IPS-NIHi7 (cell line): ENCODE measurements around the gene ERICH6.
"Not testable (repeated sequence)": the region's sequence is repeated elsewhere in the genome, so short reads cannot be mapped to it uniquely, and the experiment has no call there.

Source experiments
- DNase-seq: peaks from one replicate; pipeline ENCODE4 v3.0.0; 2012; ENCODE audit warnings: mixed read lengths; ENCODE audit errors: extremely low spot score

ERICH6 gene

DNA sequence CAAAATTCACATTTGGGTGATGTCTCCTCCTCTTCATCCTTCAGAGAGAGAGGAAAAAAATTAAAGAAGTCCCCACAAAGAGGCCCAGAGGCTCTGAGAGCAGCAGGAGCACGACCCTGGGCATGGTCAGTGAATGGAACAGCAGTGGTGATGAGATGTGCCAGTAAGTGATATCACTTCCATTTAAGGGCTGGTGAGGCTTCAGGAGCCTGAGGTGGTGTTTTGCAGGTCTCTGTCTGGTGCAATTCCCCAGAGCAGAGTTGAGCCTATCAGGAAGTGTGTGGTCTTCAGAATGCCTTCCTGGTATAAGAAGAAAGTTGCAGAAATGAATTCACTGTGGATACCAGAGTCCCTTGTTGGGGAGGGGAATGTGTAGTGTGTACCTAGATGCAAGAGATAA lies 21.4 kb downstream of the ERICH6 start:
- DNase-seq: no peak

DNA sequence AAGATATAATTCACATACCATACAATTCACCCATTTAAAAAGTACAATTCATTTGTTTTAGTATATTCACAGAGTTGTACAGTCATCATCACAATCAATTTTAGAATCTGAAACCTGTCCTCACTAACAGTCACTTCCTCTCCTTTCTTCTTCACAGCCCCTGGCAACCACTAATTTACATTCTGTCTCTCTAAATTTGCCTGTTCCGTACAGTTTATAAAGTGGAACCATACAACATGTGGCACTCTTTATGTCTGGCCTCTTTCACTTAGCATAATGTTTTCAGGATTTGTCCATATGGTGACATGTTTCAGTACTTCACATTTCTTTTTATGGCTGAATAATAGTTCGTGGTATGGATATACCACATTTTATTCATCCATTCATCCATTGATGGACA lies 22.7 kb downstream of the ERICH6 start:
- no peak for DNase-seq

DNA sequence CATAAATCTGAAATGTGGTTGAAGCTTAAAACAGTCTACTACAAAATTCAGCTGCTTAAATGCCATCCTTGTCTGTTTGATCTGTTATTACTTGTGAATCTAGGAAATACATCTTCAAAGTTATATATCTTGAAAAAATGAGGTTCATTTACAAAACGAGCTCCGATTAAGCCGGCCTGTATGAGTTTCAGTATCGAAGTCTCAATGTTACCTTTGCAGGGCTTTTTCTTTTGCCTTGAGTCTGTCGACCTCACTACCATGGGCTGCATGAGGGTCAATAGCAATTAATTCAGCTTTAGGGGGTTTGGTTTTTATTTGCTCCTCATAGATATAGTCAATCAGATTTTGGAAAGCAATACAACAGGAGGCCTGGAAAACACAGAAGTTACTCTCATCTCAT lies 23.2 kb downstream of the ERICH6 start:
- DNase-seq: no peak

DNA sequence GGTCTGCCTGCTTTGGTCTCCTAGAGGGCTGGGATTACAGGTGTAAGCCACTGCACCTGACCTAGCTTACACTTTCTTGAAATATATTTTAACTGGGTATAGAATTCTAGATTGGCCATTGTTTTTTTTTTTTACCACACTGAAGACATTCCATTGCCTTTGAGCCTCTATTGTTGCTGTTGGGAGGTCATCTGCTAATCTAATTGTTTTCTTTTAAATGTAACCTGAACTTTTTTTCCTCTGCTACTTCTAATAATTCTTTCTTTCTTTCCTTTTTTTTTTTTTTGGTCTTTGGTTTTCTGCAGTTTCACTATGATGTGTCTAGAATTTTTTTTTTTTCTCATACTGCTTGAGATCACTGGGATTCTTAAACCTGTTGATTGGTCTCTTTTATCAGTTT lies 28.1 kb downstream of the ERICH6 start:
- DNase-seq: no peak

DNA sequence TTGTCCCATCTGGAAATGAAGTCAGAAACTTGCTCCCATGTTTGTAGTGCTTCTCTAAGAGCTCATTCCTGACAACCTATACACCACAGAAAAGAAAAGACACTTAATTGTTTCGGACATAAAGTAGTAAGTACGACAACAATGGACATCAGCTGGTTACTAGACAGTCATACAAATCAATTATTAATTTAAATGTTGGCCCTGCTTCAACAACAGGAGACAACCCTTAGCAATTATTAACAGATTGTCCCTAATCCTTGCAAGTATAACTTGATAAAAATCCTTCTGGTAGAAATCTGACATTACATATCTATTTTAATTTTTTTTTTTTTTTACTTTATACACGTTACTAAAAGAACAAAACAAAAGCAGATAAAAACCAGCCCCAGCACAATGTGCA lies 29.8 kb downstream of the ERICH6 start:
- no peak for DNase-seq

DNA sequence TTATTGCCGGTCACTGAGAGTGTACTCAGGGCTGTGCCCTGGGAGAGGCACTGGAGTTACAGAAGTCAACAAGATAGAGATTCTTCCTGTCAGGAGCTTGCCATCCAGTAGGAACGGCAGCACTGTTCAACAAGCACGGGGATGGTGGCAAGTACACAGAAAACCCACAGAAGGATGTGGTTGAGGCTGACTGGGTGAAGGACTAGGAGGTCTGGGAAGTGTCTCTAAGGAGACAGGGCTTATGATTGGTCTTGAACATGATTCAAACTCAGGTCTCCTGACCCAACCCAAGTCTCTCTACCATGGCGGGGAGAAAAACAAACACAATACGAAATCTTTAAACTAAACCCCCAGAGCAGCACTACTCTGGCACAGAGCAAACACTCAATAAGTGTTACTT lies 37.6 kb downstream of the ERICH6 start:
- no peak for DNase-seq

DNA sequence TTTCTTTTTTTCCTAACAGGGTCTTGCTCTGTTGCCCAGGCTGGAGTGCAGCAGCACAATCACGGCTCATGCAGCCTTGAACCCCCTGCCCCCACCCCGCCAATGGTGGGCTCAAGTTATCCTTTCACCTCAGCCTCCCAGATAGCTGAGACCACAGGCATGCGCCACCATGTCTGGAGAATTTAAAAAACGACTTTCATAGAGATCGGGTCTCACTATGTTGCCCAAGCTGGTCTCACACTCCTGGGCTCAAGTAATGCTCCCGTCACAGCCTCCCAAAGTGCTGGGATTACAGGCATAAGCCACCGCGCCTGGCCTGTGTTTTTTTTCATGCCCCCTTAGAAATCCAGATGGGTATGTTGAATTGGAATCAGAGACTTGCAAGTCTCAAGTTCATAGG lies 40.3 kb downstream of the ERICH6 start:
- DNase-seq: no peak

DNA sequence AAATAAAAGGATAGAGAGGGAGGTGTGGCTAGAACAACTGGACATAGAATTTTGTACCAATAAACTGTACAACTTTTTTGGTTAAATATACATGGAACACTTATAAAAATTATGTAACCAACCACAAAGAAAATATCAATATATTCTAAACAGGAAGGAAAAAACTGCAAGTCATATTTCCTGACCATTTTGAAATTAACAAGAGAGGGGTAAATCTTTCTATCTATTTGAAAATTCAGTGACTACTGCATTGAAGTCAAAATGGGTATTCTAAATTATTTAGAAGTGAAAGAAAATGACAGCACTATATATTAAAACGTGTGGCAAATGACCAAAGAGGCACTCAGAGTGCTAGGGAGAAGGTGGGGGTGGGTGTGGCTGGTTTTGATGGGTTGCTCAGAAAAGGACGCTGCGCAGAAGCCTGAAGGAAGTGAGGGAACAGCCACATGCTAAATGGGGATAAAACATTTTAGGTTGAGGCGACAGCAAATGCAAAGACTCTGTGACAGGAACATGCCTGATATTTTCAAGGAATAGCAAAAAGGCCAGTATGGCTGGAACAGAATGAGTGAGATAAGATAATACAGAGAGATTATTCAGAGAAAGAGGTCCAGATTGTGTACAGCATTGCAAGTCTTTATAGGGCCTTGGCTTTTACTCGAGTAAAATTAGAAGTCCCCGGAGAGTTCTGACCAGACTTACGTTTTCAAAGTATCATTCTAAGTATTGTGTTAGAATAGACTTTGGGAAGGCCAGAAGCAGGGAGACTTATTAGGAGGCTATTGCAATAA lies 41.1 kb downstream of the ERICH6 start:
- DNase-seq: no peak

DNA sequence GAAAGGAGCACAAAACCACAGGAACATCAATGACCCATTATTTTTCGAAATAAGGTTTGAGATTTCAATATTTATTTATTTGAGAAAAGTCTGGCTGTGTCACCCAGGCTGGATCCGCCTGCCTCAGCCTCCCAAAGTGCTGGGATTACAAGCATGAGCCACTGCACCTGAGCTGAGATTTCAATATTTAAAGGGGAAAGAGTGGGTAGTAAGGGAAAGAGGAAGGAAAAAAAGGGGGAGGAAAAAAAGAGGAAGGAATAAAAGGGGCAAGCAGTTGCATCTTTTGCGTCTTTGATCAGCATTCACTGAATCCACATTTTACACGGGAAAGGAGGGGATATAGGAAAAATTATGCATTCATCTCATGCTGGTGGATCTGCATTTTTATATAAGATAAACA lies 47.4 kb downstream of the ERICH6 start:
- DNase-seq: no peak

DNA sequence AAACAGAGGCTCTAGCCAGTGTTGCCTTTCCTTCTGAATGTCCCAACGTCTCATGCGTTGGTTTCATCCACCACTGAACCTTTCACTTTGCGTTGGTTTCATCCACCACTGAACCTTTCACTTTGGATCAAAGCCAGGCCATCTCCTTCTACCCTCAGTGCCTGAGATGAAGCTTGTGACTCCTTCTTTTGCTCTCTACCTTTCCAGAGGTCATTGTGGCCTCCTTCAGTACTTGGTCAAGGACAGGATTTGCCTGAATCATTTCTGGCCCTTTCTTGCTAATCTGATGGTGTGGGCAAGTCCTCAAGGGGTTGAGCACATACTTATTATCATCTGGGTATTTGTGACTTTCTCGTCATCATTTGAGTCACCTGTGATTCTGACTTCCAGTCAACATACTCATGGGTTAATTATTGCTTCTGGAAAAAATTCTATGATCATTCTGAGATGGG lies 50.6 kb downstream of the ERICH6 start:
- DNase-seq: no peak

DNA sequence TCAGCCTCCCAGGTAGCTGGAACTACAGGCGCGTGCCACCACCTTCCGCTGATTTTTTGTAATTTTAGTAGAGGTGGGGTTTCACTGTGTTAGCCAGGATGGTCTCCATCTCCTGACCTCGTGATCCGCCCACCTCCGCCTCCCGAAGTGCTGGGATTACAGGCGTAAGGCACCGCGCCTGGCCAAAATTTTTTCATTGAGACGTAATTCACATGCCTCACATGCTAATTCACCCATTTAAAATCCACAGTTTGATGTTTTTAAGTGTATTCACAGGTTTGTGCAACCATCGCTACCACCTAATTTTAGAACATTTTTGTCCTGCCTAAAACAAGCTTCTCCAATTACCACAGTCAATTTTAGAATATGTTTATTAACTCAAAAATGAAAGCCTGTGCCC lies 63.5 kb downstream of the ERICH6 start:
- no peak for DNase-seq

DNA sequence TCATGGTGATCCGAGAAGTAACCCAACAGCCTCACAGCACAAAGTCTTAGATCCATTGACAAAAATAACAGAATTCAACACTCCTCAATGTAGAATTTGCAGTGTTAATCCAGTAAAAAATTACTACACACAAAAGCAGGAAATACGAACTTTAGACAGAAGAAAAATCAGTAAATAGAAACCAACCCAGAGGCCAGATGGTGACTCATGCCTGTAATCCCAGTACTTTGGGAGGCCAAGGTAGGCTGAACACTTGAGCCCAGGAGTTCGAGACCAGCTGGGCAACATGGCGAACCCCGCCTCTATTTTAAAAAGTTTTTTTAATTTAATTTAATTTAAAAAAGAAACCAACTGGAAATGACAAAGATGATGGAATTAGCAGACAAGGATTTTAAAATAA lies 64.5 kb downstream of the ERICH6 start:
- DNase-seq: no peak

DNA sequence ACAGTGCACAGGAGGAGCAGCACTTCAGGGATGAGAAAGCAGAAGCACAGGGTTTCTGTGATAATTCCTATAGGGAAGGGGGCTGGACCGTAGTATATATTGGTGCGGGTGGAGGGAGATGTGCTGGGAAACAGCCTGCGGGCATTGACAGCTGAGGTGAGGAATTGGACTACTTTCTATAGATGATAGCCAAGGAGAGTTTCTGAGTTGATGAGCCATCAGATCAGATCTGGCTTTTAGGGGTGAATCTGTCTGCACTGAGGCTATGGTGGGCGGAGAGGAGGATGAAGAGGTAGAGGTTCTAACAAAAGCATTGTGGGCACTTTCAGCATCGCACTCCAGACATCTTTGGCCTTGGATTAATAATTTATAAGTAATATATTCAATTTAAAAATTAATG lies 67.5 kb downstream of the ERICH6 start:
- DNase-seq: no peak

DNA sequence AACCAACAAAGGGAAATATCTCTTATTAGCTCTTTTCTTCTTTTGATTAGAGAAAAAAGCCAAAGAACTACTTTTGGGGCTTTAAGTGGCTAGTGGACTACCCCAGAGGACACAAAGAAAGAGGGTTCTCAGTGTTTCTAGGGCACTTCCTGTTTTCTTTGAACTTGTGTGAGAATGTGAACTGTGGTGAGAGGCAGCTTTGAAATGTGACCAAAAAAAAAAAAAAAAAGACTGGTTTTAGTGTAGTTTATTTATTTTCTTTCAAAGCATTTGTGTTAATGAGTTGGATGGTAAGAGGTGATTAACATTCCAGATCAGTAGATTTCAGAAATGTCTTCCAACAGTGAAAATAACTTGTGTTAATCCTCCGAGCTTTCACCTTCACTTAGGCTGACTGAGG lies 68.2 kb downstream of the ERICH6 start:
- no peak for DNase-seq

DNA sequence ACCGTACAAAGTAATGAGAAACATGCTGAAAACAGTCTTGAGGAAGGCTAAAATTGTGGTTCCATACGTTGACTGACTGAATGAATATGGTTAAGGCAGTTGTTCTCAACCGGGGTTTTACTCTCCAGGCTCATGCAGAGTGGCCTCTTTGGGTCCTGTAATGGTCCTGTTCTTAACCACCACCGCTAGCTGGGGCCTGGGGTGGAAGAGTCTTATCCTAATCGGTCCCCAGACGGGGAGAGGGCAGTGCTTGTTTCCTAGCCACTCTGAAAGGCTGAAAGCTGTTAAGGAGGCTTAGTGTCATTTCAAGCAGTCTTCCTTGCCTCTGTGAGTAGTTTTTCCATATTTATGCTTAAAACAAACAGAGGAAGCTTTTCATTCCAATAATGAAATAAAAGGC lies 68.6 kb downstream of the ERICH6 start:
- peak; percentile 16 for DNase-seq

DNA sequence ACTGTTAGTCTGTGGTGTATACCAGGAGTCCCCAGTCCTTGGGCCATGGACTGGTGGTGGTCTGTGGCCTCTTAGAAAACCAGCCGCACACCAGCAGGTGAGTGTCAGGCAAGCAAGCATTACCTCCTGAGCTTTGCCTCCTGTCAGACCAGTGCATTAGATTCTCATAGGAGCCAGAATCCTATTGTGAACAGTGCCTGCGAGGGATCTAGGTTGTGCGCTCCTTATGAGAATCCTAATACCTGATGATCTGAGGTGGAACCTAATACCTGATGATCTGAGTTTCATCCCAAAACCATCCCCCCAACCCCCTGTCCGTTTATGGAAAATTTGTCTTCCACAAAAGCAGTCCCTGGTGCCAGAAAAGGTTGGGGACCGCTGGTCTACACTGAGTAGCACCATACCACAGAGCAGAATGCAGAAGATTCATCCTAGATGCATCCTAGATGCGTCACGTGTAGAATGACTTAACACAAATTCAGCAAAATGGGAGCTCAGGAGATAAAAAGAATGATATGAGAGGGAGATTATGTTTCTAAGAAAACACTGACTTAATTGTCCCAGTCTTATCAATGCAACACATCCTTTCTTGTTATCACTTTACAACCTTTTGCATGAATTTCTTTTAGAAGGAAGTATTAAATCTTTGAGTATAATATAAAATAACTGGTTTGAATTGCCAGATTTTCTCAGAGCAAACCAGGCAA lies 72.1 kb downstream of the ERICH6 start:
- no peak for DNase-seq

DNA sequence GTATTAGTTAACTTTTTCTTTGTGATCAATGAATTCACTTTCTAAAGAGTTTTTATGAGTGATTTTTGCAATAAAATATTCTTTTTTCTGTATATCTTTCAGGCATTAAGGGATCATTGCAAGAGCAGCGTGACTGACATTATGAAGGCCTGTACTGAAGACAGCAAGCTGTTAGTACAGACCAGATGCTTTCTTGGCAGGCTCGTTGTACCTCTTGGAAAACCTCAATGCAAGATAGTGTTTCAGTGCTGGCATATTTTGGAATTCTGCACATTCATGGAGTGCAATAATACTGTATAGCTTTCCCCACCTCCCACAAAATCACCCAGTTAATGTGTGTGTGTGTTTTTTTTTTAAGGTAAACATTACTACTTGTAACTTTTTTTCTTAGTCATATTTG lies 76.2 kb downstream of the ERICH6 start:
- DNase-seq: no peak

DNA sequence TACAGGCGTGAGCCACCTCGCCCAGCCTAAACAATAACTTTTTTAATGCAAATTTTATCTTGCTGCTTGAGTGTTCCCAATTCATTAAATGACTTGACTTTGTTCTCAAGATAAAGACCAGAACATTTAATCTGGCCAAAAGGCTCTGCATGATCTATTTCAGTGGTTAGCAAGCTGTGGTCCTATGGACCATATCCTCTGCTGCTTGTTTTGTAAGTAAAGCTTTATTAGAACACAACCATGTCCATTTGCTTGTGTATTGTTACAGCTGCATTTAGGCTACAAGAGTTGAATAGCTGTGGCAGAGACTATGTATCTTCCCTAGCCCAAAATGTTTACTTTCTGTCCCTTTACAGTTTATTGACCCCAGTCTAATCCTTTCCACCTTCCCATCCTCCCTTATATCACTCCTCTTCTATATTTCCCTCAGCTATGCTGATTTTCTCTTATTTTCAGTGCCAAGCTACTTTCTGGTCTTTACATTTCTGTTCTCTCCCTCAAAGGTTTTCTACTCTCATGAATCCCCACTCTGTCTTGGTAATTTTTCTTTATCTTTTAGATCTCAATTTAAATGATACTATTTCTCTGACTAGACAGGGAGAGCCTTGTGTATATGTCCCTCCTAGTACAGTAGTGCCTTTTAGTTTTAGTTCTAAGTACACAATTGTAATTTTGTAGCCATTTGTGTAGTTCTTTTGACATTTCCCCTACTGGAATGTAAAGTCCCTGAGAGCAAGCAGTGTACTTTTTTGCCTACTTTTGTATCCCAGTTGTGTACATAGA lies 77.4 kb downstream of the ERICH6 start:
- no peak for DNase-seq

DNA sequence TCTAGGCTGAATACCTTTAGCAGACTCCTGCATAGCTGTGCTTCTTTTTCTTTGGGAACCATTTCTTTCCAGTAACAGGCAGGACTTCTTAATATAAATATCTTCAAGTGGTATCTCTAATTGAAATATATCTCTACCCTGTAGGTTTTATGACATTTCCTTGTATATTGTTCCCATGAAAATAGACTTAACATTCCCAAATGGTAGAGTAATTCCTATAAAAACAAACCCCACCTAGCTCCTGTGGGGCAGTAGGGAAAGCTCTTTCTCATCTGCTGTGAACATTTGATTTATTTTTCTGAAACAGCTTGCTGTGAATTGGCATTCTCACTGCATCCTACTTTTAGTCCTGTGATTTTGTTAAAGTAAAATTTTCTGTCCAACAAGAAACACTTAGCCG lies 79.8 kb downstream of the ERICH6 start:
- DNase-seq: no peak

DNA sequence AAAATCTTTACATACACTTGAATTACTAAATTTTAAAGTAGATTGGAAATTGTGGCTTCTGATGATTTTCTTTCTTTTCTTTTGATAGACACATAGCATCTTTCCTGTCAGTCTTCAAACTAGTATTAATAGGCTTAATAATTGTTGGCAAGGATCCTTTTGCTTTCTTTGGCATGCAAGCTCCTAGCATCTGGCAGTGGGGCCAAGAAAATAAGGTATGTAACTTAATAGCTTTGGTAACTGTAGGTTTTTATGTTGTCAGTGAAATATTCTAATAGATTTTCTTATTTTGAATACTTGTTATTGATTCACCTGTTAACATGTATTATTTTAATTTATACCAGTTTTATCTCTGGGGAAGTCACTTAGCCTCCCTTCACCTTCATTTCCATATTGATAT lies 80.8 kb downstream of the ERICH6 start:
- DNase-seq: not testable (repeated sequence)

DNA sequence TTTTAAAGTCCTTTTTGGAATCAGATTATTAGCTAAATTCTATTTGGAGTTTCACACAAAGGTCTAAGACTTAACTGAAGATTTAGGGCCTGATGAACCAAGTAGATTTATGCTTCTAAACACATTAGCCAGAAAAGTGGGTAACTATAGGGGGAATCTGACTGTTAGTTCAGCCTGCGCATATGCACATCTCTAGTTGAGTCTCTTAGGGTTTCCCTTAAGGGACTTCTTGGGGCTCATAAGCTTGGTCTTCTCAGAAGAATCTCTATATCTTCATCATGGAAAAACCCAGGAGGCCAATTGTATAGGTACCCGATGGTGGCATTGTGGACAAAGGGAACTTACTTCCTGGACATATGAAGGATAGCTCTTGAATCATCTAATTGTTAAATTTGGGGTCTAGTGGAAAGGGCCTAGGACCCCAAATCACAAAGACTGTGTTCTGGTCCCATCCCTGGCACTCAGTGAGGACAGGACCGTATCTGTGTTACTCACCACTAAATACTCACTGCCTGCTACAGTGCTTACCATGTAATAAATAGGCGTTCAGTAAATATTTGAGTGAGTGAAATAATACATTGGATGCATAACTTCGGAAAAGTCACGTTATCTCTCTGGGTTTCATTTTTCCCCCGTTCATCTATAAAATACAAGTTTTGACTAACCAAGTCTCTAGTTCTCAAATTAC lies 83.6 kb downstream of the ERICH6 start:
- no peak for DNase-seq
